Activated CD4-positive, alpha-beta memory T cell treated with anti-CD3 and anti-CD28 coated beads for 36 hours (primary cell): ENCODE results near the gene THBS4. TPM values are rescaled to one million over a fixed set of nuclear protein-coding genes. Genes with fewer than 3 reads are reported as not detected.

Source experiments
- CTCF ChIA-PET: fragments of 350-600 bp; sonication (Branson Sonifier 250); formaldehyde crosslinking; loops from one replicate; lab custom pipeline; 2021; ENCODE audit warnings: antibody characterized with exemption, inconsistent platforms; lab: Charles Lee
- POLR2A ChIA-PET: fragments of 350-600 bp; sonication (Branson Sonifier 250); formaldehyde crosslinking; loops from one replicate; lab custom pipeline; 2021; ENCODE audit warnings: antibody characterized with exemption; lab: Charles Lee
- DNase-seq: peaks from one replicate; pipeline ENCODE4 v3.0.0-alpha.2; 2020
- H3K27ac Mint-ChIP-seq: one replicate; pipeline ENCODE4 v1.8.0; 2021; ENCODE audit warnings: mixed read lengths
- H3K27me3 Mint-ChIP-seq: one replicate; pipeline ENCODE4 v1.8.0; 2021; ENCODE audit warnings: mixed read lengths
- H3K36me3 Mint-ChIP-seq: one replicate; pipeline ENCODE4 v1.8.0; 2021; ENCODE audit warnings: mixed read lengths
- H3K4me1 Mint-ChIP-seq: one replicate; pipeline ENCODE4 v1.8.0; 2021; ENCODE audit warnings: low read depth, mixed read lengths
- H3K4me3 Mint-ChIP-seq: one replicate; pipeline ENCODE4 v1.8.0; 2021; ENCODE audit warnings: mild to moderate bottlenecking, mixed read lengths
- H3K9me3 Mint-ChIP-seq: one replicate; pipeline ENCODE4 v1.8.0; 2021; ENCODE audit warnings: mixed read lengths
- intact Hi-C: fragments of 100-400 bp; cut with micrococcal nuclease; formaldehyde crosslinking; loops from one replicate; pipeline ENCODE4 v1.15.1; 2023
- total RNA-seq, 2 experiments: library from RNA; stranded (reverse); gene quantifications; one replicate each; pipeline ENCODE4 v1.2.3, GENCODE V29; 2021

The THBS4 gene
- total RNA-seq, 2 experiments from 2014 or later, result 1.8 to 2.2 TPM

- intact Hi-C loops, result no loop called here
- H3K27me3 Mint-ChIP-seq, result no peaks in the 10 kb centered on the region
- H3K4me1 Mint-ChIP-seq, result no peaks in the 10 kb centered on the region
- ChIA-PET CTCF (interaction anchor here (0.6 kb wide), 1 partner anchor 25 kb away, joined by 3 read pairs; no protein-coding TSS in a partner anchor), POLR2A (no interaction called here)
- H3K36me3 Mint-ChIP-seq, result peaks cover 1% of the 10 kb centered on the region
- no peak overlapping the region for H3K4me3 Mint-ChIP-seq
- no peaks in the 10 kb centered on the region for H3K9me3 Mint-ChIP-seq
- no peak for DNase-seq
- no peak overlapping the region for H3K27ac Mint-ChIP-seq
These were observed 33.6 kb downstream of the THBS4 start for GRCh38 chr5:80068775-80069174.

- no peaks in the 10 kb centered on the region for H3K27me3 Mint-ChIP-seq
- H3K4me1 Mint-ChIP-seq, result no peaks in the 10 kb centered on the region
- H3K36me3 Mint-ChIP-seq, result peaks cover 1% of the 10 kb centered on the region
- no peaks in the 10 kb centered on the region for H3K9me3 Mint-ChIP-seq
- ChIA-PET CTCF (interaction anchor here (0.6 kb wide), 1 partner anchor 26 kb away, joined by 3 read pairs; no protein-coding TSS in a partner anchor), POLR2A (no interaction called here)
- no peak for DNase-seq
- H3K4me3 Mint-ChIP-seq, result no peak overlapping the region
- intact Hi-C loops, result no loop called here
- no peak overlapping the region for H3K27ac Mint-ChIP-seq
These were observed 34.2 kb downstream of the THBS4 start for GRCh38 chr5:80069251-80069800.

- no peaks in the 10 kb centered on the region for H3K9me3 Mint-ChIP-seq
- no peak overlapping the region for H3K4me3 Mint-ChIP-seq
- CTCF ChIA-PET, result no interaction called here
- intact Hi-C loops, result no loop called here
- H3K36me3 Mint-ChIP-seq, result peaks cover 1% of the 10 kb centered on the region
- POLR2A ChIA-PET, result no interaction called here
- H3K27ac Mint-ChIP-seq, result no peak overlapping the region
- DNase-seq, result no peak
- H3K27me3 Mint-ChIP-seq, result no peaks in the 10 kb centered on the region
- no peaks in the 10 kb centered on the region for H3K4me1 Mint-ChIP-seq
These were observed 34.8 kb downstream of the THBS4 start for GRCh38 chr5:80069918-80070318.

- no peaks in the 10 kb centered on the region for H3K9me3 Mint-ChIP-seq
- DNase-seq, result no peak
- H3K27me3 Mint-ChIP-seq, result no peaks in the 10 kb centered on the region
- H3K4me3 Mint-ChIP-seq, result no peak overlapping the region
- peaks cover 1% of the 10 kb centered on the region for H3K36me3 Mint-ChIP-seq
- intact Hi-C loops, result no loop called here
- no peaks in the 10 kb centered on the region for H3K4me1 Mint-ChIP-seq
- no peak overlapping the region for H3K27ac Mint-ChIP-seq
- CTCF ChIA-PET, result no interaction called here
- POLR2A ChIA-PET, result no interaction called here
These were observed 35.3 kb downstream of the THBS4 start for GRCh38 chr5:80070338-80071056.

- peaks cover 1% of the 10 kb centered on the region for H3K36me3 Mint-ChIP-seq
- no peaks in the 10 kb centered on the region for H3K27me3 Mint-ChIP-seq
- no peak overlapping the region for H3K4me3 Mint-ChIP-seq
- no peak overlapping the region for H3K27ac Mint-ChIP-seq
- intact Hi-C loops, result no loop called here
- CTCF ChIA-PET, result interaction anchor here (1.1 kb wide), 1 partner anchor 12 kb away, joined by 5 read pairs; no protein-coding TSS in a partner anchor
- H3K9me3 Mint-ChIP-seq, result no peaks in the 10 kb centered on the region
- POLR2A ChIA-PET, result no interaction called here
- no peaks in the 10 kb centered on the region for H3K4me1 Mint-ChIP-seq
- no peak for DNase-seq
These were observed 36.4 kb downstream of the THBS4 start for GRCh38 chr5:80071510-80072021.

- ChIA-PET CTCF (interaction anchor here (1.1 to 3.7 kb wide), 2 partner anchors 11 to 12 kb away, joined by 5 to 18 read pairs; no protein-coding TSS in a partner anchor), POLR2A (no interaction called here)
- Mint-ChIP-seq H3K27me3 (no peaks in the 10 kb centered on the region), H3K4me3 (no peak overlapping the region), H3K36me3 (peaks cover 1% of the 10 kb centered on the region), H3K27ac (no peak overlapping the region), H3K4me1 (no peaks in the 10 kb centered on the region), H3K9me3 (no peaks in the 10 kb centered on the region)
- intact Hi-C loops, result no loop called here
- no peak for DNase-seq
These were observed 37.2 kb downstream of the THBS4 start for GRCh38 chr5:80072103-80073073.

- H3K36me3 Mint-ChIP-seq, result peaks cover 1% of the 10 kb centered on the region
- ChIA-PET CTCF (interaction anchor here (3.7 kb wide), 1 partner anchor 8 kb away, joined by 18 read pairs; no protein-coding TSS in a partner anchor), POLR2A (no interaction called here)
- H3K27ac Mint-ChIP-seq, result no peak overlapping the region
- no peak overlapping the region for H3K4me3 Mint-ChIP-seq
- no peak for DNase-seq
- no peaks in the 10 kb centered on the region for H3K27me3 Mint-ChIP-seq
- no peaks in the 10 kb centered on the region for H3K4me1 Mint-ChIP-seq
- intact Hi-C loops, result no loop called here
- H3K9me3 Mint-ChIP-seq, result no peaks in the 10 kb centered on the region
These were observed 41.2 kb downstream of the THBS4 start for GRCh38 chr5:80076131-80077050.

GRCh38 chr5:80077051-80077714, 42.0 kb downstream of the THBS4 start:
- Mint-ChIP-seq H3K27me3 (no peaks in the 10 kb centered on the region), H3K36me3 (peaks cover 1% of the 10 kb centered on the region), H3K27ac (no peak overlapping the region), H3K9me3 (no peaks in the 10 kb centered on the region), H3K4me3 (no peak overlapping the region), H3K4me1 (no peaks in the 10 kb centered on the region)
- DNase-seq, result no peak
- ChIA-PET POLR2A (no interaction called here), CTCF (interaction anchor here (1.0 to 2.4 kb wide), 2 partner anchors 15 to 16 kb away, joined by 3 to 7 read pairs; no protein-coding TSS in a partner anchor)
- intact Hi-C loops, result no loop called here

GRCh38 chr5:80078921-80079320, 43.8 kb downstream of the THBS4 start:
- Mint-ChIP-seq H3K36me3 (no peaks in the 10 kb centered on the region), H3K4me1 (peaks cover 11% of the 10 kb centered on the region), H3K9me3 (no peaks in the 10 kb centered on the region), H3K4me3 (no peak overlapping the region), H3K27me3 (no peaks in the 10 kb centered on the region), H3K27ac (no peak overlapping the region)
- ChIA-PET POLR2A (no interaction called here), CTCF (interaction anchor here (0.7 to 2.4 kb wide), 7 partner anchors 9 to 200 kb away, joined by 3 to 7 read pairs (median 4); no protein-coding TSS in a partner anchor)
- DNase-seq, result no peak
- intact Hi-C loops, result no loop called here

- CTCF ChIA-PET, result interaction anchor here (3.6 to 4.0 kb wide), 3 partner anchors 15 to 226 kb away, joined by 36 to 98 read pairs (median 43); no protein-coding TSS in a partner anchor
These were observed 47.1 kb downstream of the THBS4 start for GRCh38 chr5:80082281-80082680.

More at GRCh38 chr5:80082281-80082680, 47.1 kb downstream of the THBS4 start:
- Mint-ChIP-seq H3K9me3 (no peaks in the 10 kb centered on the region), H3K4me1 (peaks cover 11% of the 10 kb centered on the region), H3K36me3 (no peaks in the 10 kb centered on the region), H3K27ac (no peak overlapping the region), H3K27me3 (no peaks in the 10 kb centered on the region), H3K4me3 (no peak overlapping the region)
- intact Hi-C loops, result loop anchor here (2.0 kb wide), 2 partner anchors 91 to 379 kb away; partner anchors contain the start of gene MTX3
- POLR2A ChIA-PET, result no interaction called here
- DNase-seq, result no peak
